ENCODE results near the gene SYNDIG1.

DNA sequence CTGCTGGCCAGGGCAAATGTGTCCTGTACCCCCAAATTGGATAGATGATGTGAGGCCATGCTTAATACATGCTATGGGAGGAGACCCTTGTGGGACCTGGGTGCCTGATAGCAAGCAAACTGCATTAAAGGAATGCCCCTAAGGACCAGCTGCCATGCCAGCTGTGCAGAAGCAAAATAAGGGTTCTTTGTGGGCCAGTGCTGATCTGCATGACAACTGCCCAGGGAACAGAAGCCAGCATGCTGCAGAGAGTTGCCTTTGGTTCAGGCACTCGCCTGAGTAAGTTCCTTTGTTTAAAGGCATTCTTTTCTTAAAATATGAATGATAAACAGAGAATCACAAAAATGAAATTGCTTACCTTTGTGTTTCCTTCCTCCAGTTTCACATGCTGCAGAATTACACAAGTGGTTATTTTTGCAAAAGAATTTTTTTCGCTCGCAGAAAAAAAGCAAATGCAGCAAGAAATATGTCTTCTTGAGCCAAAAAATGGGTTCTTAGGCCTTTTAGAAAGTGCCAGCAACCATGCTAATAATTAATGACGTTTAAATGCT, 6.9 kb upstream of the SYNDIG1 start:
- TF ChIP-seq SMC3 (IDR thresholded peaks at IDR 0.05; ENCODE audit: low read depth, low read length) (no peak), EP300 (IDR thresholded peaks at IDR 0.05; ENCODE audit: borderline replicate concordance in 1 of 2, low read depth in 1 of 2, low read length in 1 of 2) (no peak), YY1 (IDR thresholded peaks at IDR 0.05; ENCODE audit: low read depth) (no peak), POLR2AphosphoS5 (IDR thresholded peaks at IDR 0.05; ENCODE audit: low read depth, low read length) (no peak), CHD2 (IDR thresholded peaks at IDR 0.05; ENCODE audit: low read length, partially characterized antibody) (no peak), TAF1 (IDR thresholded peaks at IDR 0.05; ENCODE audit: borderline replicate concordance, low read depth, low read length) (no peak), GABPA (IDR thresholded peaks at IDR 0.05; ENCODE audit: low read depth) (no peak), RAD21 (IDR thresholded peaks at IDR 0.05; ENCODE audit: low read length) (no peak), RFX5 (IDR thresholded peaks at IDR 0.05; ENCODE audit: low read length) (no peak), FOXJ3 (CRISPR knock-in tag; IDR thresholded peaks at IDR 0.05) (no peak), EZH2phosphoT487 (IDR thresholded peaks at IDR 0.05; ENCODE audit: borderline replicate concordance, low read depth) (no peak), NFIC (IDR thresholded peaks at IDR 0.05; ENCODE audit: borderline replicate concordance) (no peak)
- TF ChIP-seq, protein P1, sequence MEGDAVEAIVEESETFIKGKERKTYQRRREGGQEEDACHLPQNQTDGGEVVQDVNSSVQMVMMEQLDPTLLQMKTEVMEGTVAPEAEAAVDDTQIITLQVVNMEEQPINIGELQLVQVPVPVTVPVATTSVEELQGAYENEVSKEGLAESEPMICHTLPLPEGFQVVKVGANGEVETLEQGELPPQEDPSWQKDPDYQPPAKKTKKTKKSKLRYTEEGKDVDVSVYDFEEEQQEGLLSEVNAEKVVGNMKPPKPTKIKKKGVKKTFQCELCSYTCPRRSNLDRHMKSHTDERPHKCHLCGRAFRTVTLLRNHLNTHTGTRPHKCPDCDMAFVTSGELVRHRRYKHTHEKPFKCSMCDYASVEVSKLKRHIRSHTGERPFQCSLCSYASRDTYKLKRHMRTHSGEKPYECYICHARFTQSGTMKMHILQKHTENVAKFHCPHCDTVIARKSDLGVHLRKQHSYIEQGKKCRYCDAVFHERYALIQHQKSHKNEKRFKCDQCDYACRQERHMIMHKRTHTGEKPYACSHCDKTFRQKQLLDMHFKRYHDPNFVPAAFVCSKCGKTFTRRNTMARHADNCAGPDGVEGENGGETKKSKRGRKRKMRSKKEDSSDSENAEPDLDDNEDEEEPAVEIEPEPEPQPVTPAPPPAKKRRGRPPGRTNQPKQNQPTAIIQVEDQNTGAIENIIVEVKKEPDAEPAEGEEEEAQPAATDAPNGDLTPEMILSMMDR (IDR thresholded peaks at IDR 0.05) = no peak
- TF ChIP-seq, protein P2, sequence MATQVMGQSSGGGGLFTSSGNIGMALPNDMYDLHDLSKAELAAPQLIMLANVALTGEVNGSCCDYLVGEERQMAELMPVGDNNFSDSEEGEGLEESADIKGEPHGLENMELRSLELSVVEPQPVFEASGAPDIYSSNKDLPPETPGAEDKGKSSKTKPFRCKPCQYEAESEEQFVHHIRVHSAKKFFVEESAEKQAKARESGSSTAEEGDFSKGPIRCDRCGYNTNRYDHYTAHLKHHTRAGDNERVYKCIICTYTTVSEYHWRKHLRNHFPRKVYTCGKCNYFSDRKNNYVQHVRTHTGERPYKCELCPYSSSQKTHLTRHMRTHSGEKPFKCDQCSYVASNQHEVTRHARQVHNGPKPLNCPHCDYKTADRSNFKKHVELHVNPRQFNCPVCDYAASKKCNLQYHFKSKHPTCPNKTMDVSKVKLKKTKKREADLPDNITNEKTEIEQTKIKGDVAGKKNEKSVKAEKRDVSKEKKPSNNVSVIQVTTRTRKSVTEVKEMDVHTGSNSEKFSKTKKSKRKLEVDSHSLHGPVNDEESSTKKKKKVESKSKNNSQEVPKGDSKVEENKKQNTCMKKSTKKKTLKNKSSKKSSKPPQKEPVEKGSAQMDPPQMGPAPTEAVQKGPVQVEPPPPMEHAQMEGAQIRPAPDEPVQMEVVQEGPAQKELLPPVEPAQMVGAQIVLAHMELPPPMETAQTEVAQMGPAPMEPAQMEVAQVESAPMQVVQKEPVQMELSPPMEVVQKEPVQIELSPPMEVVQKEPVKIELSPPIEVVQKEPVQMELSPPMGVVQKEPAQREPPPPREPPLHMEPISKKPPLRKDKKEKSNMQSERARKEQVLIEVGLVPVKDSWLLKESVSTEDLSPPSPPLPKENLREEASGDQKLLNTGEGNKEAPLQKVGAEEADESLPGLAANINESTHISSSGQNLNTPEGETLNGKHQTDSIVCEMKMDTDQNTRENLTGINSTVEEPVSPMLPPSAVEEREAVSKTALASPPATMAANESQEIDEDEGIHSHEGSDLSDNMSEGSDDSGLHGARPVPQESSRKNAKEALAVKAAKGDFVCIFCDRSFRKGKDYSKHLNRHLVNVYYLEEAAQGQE (IDR thresholded peaks at IDR 0.05; ENCODE audit: low read depth, low read length) = no peak

Measured in SK-N-SH (cell line).